ENCODE data around the gene PLD5. TPM values are rescaled to one million over a fixed set of nuclear protein-coding genes. Genes with fewer than 3 reads are reported as not detected.

Gene PLD5
- total RNA-seq, 5 donors from 2014 or later (not counting 1 experiment from before 2014, with no cell fraction given) = not detected

- Histone ChIP-seq H3K27me3 (replicated peaks in 1 of 2; ENCODE audit: control insufficient read depth in 2 of 2, extremely low read depth in 1 of 2, insufficient read depth in 2 of 2, low read length in 1 of 2) (peaks cover 0 to 6% of the 10 kb centered on the region in 2 experiments), H3K36me3 (ENCODE audit: control insufficient read depth in 2 of 2, extremely low read depth in 1 of 2, insufficient read depth in 1 of 2, low read length in 1 of 2) (no peaks in the 10 kb centered on the region), H3K4me3 (ENCODE audit: control insufficient read depth in 1 of 2, extremely low read depth in 1 of 2, low read length in 1 of 2) (no peak overlapping the region), H3K9me3 (no peaks in the 10 kb centered on the region), H3K4me1 (ENCODE audit: control insufficient read depth in 1 of 2, extremely low read depth in 1 of 2, insufficient read depth in 2 of 2, low read length in 2 of 2) (no peaks in the 10 kb centered on the region), H3K27ac (ENCODE audit: low read length) (no peak overlapping the region)
- 80% methylated on average over 1 of the region's 3 CpGs for WGBS (ENCODE audit: insufficient coverage)
- H3K36me3 Mint-ChIP-seq = no peaks in the 10 kb centered on the region
- H3K27ac Mint-ChIP-seq = no peak overlapping the region
- H3K4me3 Mint-ChIP-seq = no peak overlapping the region
- POLR2A ChIA-PET = no interaction called here
- H3K4me1 Mint-ChIP-seq = no peaks in the 10 kb centered on the region
- no peaks in the 10 kb centered on the region for H3K9me3 Mint-ChIP-seq
- DNase-seq (no peak), ATAC-seq (replicated peaks in 1 of 4) (no peak)
- CTCF ChIA-PET = no interaction called here
- H3K27me3 Mint-ChIP-seq = peaks cover 7 to 9% of the 10 kb centered on the region in 2 donors
Observed at GRCh38 chr1:242057745-242058115, 466.8 kb downstream of the PLD5 start.

- ChIA-PET POLR2A (no interaction called here), CTCF (no interaction called here)
- H3K27ac ChIP-seq (ENCODE audit: low read length) = no peak overlapping the region
- 88% methylated on average over 26 of the region's 49 CpGs for WGBS (ENCODE audit: insufficient coverage)
- H3K4me3 ChIP-seq (ENCODE audit: control insufficient read depth in 1 of 2, extremely low read depth in 1 of 2, low read length in 1 of 2) = no peak overlapping the region
- Mint-ChIP-seq H3K4me1 (no peaks in the 10 kb centered on the region), H3K36me3 (no peaks in the 10 kb centered on the region), H3K27ac (no peak overlapping the region), H3K9me3 (no peaks in the 10 kb centered on the region), H3K27me3 (peaks cover 5 to 9% of the 10 kb centered on the region in 2 donors), H3K4me3 (no peak overlapping the region)
- H3K9me3 ChIP-seq = no peaks in the 10 kb centered on the region
- H3K4me1 ChIP-seq (ENCODE audit: control insufficient read depth in 1 of 2, extremely low read depth in 1 of 2, insufficient read depth in 2 of 2, low read length in 2 of 2) = no peaks in the 10 kb centered on the region
- DNase-seq (no peak), ATAC-seq (replicated peaks in 1 of 4) (no peak)
- no peaks in the 10 kb centered on the region for H3K36me3 ChIP-seq (ENCODE audit: control insufficient read depth in 2 of 2, extremely low read depth in 1 of 2, insufficient read depth in 1 of 2, low read length in 1 of 2)
- peaks cover 0 to 5% of the 10 kb centered on the region in 2 experiments for H3K27me3 ChIP-seq (replicated peaks in 1 of 2; ENCODE audit: control insufficient read depth in 2 of 2, extremely low read depth in 1 of 2, insufficient read depth in 2 of 2, low read length in 1 of 2)
Observed at GRCh38 chr1:242056988-242057744, 467.3 kb downstream of the PLD5 start.

- peaks cover 0 to 5% of the 10 kb centered on the region in 2 experiments for H3K27me3 ChIP-seq (replicated peaks in 1 of 2; ENCODE audit: control insufficient read depth in 2 of 2, extremely low read depth in 1 of 2, insufficient read depth in 2 of 2, low read length in 1 of 2)
- no peaks in the 10 kb centered on the region for H3K9me3 ChIP-seq
- no peak overlapping the region for H3K27ac Mint-ChIP-seq
- ATAC-seq (replicated peaks in 1 of 4) = no peak
- no peak overlapping the region for H3K4me3 Mint-ChIP-seq
- H3K36me3 ChIP-seq (ENCODE audit: control insufficient read depth in 2 of 2, extremely low read depth in 1 of 2, insufficient read depth in 1 of 2, low read length in 1 of 2) = no peaks in the 10 kb centered on the region
- no peak overlapping the region for H3K4me3 ChIP-seq (ENCODE audit: control insufficient read depth in 1 of 2, extremely low read depth in 1 of 2, low read length in 1 of 2)
- no peaks in the 10 kb centered on the region for H3K9me3 Mint-ChIP-seq
- peaks cover 6 to 9% of the 10 kb centered on the region in 2 donors for H3K27me3 Mint-ChIP-seq
- DNase-seq = no peak
- H3K4me1 Mint-ChIP-seq = no peaks in the 10 kb centered on the region
- CTCF ChIA-PET = no interaction called here
- no peaks in the 10 kb centered on the region for H3K36me3 Mint-ChIP-seq
- H3K4me1 ChIP-seq (ENCODE audit: control insufficient read depth in 1 of 2, extremely low read depth in 1 of 2, insufficient read depth in 2 of 2, low read length in 2 of 2) = no peaks in the 10 kb centered on the region
- POLR2A ChIA-PET = no interaction called here
- WGBS (ENCODE audit: insufficient coverage) = 95% methylated on average over 4 of the region's 7 CpGs
- H3K27ac ChIP-seq (ENCODE audit: low read length) = no peak overlapping the region
Observed at GRCh38 chr1:242055749-242056320, 468.7 kb downstream of the PLD5 start.

- CTCF ChIA-PET = no interaction called here
- Histone ChIP-seq H3K9me3 (no peaks in the 10 kb centered on the region), H3K27ac (ENCODE audit: low read length) (no peak overlapping the region), H3K27me3 (replicated peaks in 1 of 2; ENCODE audit: control insufficient read depth in 2 of 2, extremely low read depth in 1 of 2, insufficient read depth in 2 of 2, low read length in 1 of 2) (peaks cover 0 to 2% of the 10 kb centered on the region in 2 experiments), H3K4me3 (ENCODE audit: control insufficient read depth in 1 of 2, extremely low read depth in 1 of 2, low read length in 1 of 2) (no peak overlapping the region), H3K4me1 (ENCODE audit: control insufficient read depth in 1 of 2, extremely low read depth in 1 of 2, insufficient read depth in 2 of 2, low read length in 2 of 2) (no peaks in the 10 kb centered on the region), H3K36me3 (ENCODE audit: control insufficient read depth in 2 of 2, extremely low read depth in 1 of 2, insufficient read depth in 1 of 2, low read length in 1 of 2) (no peaks in the 10 kb centered on the region)
- ATAC-seq (replicated peaks in 1 of 4) (no peak), DNase-seq (no peak)
- WGBS (ENCODE audit: insufficient coverage) = 60% methylated on average over 1 of the region's 3 CpGs
- H3K27ac Mint-ChIP-seq = no peak overlapping the region
- no peaks in the 10 kb centered on the region for H3K36me3 Mint-ChIP-seq
- H3K4me1 Mint-ChIP-seq = no peaks in the 10 kb centered on the region
- H3K4me3 Mint-ChIP-seq = no peak overlapping the region
- H3K27me3 Mint-ChIP-seq = peaks cover 0 to 3% of the 10 kb centered on the region in 2 donors
- POLR2A ChIA-PET = no interaction called here
- H3K9me3 Mint-ChIP-seq = peaks cover 0 to 7% (median 0%) of the 10 kb centered on the region in 3 donors
Observed at GRCh38 chr1:242043165-242043564, 481.3 kb downstream of the PLD5 start.

- H3K27ac Mint-ChIP-seq = no peak overlapping the region
- ChIA-PET CTCF (no interaction called here), POLR2A (no interaction called here)
- no peaks in the 10 kb centered on the region for H3K36me3 ChIP-seq (ENCODE audit: control insufficient read depth in 2 of 2, extremely low read depth in 1 of 2, insufficient read depth in 1 of 2, low read length in 1 of 2)
- H3K27me3 Mint-ChIP-seq = peaks cover 10% of the 10 kb centered on the region in 2 donors
- no peaks in the 10 kb centered on the region for H3K4me1 Mint-ChIP-seq
- no CpG with 5 or more reads among the region's 5 CpGs for WGBS (ENCODE audit: insufficient coverage)
- no peak overlapping the region for H3K4me3 Mint-ChIP-seq
- no peaks in the 10 kb centered on the region for H3K4me1 ChIP-seq (ENCODE audit: control insufficient read depth in 1 of 2, extremely low read depth in 1 of 2, insufficient read depth in 2 of 2, low read length in 2 of 2)
- ATAC-seq (replicated peaks in 1 of 4) = no peak
- H3K9me3 Mint-ChIP-seq = no peaks in the 10 kb centered on the region
- no peak overlapping the region for H3K4me3 ChIP-seq (ENCODE audit: control insufficient read depth in 1 of 2, extremely low read depth in 1 of 2, low read length in 1 of 2)
- H3K36me3 Mint-ChIP-seq = no peaks in the 10 kb centered on the region
- H3K27me3 ChIP-seq (replicated peaks in 1 of 2; ENCODE audit: control insufficient read depth in 2 of 2, extremely low read depth in 1 of 2, insufficient read depth in 2 of 2, low read length in 1 of 2) = peaks cover 0 to 2% of the 10 kb centered on the region in 2 experiments
- DNase-seq = no peak
- H3K9me3 ChIP-seq = no peaks in the 10 kb centered on the region
- no peak overlapping the region for H3K27ac ChIP-seq (ENCODE audit: low read length)
Observed at GRCh38 chr1:242034392-242034791, 490.1 kb downstream of the PLD5 start.

DNA sequence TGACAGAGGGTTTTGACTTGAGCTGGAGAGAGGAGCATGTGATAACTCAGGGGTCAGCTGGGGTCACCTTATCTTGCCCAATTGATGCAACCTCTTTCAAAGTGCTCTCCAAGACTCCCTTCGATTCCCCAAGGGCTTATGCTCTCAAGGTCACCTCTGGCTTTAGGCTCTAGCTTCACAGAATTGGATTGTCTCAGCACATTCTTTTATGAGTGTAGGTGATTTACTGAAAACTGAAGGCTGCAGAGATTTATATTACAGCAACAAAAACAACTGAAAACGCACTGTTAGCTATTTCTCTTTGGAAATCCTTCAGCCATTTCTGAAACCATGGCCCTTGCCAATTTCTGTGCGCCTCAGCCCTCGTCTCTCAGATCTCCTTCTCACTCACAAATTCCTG lies 491.1 kb downstream of the PLD5 start:
- Histone ChIP-seq H3K9me3 (no peaks in the 10 kb centered on the region), H3K4me3 (ENCODE audit: control insufficient read depth in 1 of 2, extremely low read depth in 1 of 2, low read length in 1 of 2) (no peak overlapping the region), H3K4me1 (ENCODE audit: control insufficient read depth in 1 of 2, extremely low read depth in 1 of 2, insufficient read depth in 2 of 2, low read length in 2 of 2) (no peaks in the 10 kb centered on the region), H3K36me3 (ENCODE audit: control insufficient read depth in 2 of 2, extremely low read depth in 1 of 2, insufficient read depth in 1 of 2, low read length in 1 of 2) (no peaks in the 10 kb centered on the region), H3K27ac (ENCODE audit: low read length) (no peak overlapping the region), H3K27me3 (replicated peaks in 1 of 2; ENCODE audit: control insufficient read depth in 2 of 2, extremely low read depth in 1 of 2, insufficient read depth in 2 of 2, low read length in 1 of 2) (peaks cover under 1 to 2% of the 10 kb centered on the region in 2 experiments)
- Mint-ChIP-seq H3K9me3 (no peaks in the 10 kb centered on the region), H3K4me3 (no peak overlapping the region), H3K4me1 (no peaks in the 10 kb centered on the region), H3K27me3 (peaks cover 10 to 13% of the 10 kb centered on the region in 2 donors), H3K27ac (no peak overlapping the region), H3K36me3 (no peaks in the 10 kb centered on the region)
- CTCF ChIA-PET = no interaction called here
- ATAC-seq (replicated peaks in 1 of 4) (no peak), DNase-seq (no peak)
- POLR2A ChIA-PET = no interaction called here
- 77% methylated on average over 3 of the region's 4 CpGs for WGBS (ENCODE audit: insufficient coverage)

Measured in T-cell (primary cell).